ENCODE data around the gene DDC.
"Not testable (repeated sequence)": the region's sequence is repeated elsewhere in the genome, so short reads cannot be mapped to it uniquely, and the experiment has no call there.

GRCh38 chr7:50545613-50546012 lies 19.6 kb downstream of the DDC start:
- TF ChIP-seq, protein P1, sequence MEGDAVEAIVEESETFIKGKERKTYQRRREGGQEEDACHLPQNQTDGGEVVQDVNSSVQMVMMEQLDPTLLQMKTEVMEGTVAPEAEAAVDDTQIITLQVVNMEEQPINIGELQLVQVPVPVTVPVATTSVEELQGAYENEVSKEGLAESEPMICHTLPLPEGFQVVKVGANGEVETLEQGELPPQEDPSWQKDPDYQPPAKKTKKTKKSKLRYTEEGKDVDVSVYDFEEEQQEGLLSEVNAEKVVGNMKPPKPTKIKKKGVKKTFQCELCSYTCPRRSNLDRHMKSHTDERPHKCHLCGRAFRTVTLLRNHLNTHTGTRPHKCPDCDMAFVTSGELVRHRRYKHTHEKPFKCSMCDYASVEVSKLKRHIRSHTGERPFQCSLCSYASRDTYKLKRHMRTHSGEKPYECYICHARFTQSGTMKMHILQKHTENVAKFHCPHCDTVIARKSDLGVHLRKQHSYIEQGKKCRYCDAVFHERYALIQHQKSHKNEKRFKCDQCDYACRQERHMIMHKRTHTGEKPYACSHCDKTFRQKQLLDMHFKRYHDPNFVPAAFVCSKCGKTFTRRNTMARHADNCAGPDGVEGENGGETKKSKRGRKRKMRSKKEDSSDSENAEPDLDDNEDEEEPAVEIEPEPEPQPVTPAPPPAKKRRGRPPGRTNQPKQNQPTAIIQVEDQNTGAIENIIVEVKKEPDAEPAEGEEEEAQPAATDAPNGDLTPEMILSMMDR (IDR thresholded peaks at IDR 0.05; ENCODE audit: low read depth, low read length, poor library complexity, severe bottlenecking): not testable (repeated sequence)
- TF ChIP-seq EZH2phosphoT487 (IDR thresholded peaks at IDR 0.05; ENCODE audit: borderline replicate concordance, low read length): not testable (repeated sequence)
